ENCODE data around the gene NKTR.
"Not testable (repeated sequence)": the region's sequence is repeated elsewhere in the genome, so short reads cannot be mapped to it uniquely, and the experiment has no call there.

Gene NKTR

DNA sequence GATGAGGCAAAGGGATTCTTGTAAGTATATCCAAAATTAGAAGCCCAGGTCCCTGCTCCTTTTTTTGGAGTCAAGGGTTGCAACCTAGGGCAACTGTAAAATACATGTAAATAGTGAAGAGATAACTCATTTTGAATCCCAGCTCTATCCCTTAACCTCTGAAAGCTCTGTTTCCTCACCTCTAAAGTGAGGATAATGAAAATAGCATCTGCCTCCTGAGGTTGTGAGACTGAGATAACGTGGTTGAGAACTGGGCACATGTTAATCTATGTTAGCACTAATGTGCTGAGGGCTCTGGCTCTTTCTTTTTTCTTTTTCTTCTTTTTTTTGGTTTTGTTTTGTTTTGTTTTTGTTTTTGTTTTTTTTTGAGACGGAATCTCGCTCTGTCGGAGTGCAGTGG lies 4.8 kb upstream of the NKTR start:
- DNase-seq (ENCODE audit: low read depth in 2 of 2), result no peak

DNA sequence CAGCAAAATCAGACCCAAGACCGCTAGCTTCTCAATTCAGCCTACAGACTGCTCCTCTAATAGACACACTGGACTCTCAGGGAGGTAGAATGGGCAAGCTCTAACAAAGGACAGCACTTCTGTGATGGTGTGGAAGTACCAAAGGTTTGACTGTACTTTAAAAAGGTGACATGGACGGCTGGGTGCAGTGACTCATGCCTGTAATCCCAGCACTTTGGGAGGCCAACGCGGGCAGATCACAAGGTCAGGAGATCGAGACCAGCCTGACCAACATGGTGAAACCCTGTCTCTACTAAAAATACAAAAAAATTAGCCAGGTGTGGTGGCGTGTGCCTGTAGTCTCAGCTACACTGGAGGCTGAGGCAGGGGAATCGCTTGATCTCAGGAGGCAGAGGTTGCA lies 3.4 kb upstream of the NKTR start:
- DNase-seq (ENCODE audit: low read depth in 2 of 2), result not testable (repeated sequence)

DNA sequence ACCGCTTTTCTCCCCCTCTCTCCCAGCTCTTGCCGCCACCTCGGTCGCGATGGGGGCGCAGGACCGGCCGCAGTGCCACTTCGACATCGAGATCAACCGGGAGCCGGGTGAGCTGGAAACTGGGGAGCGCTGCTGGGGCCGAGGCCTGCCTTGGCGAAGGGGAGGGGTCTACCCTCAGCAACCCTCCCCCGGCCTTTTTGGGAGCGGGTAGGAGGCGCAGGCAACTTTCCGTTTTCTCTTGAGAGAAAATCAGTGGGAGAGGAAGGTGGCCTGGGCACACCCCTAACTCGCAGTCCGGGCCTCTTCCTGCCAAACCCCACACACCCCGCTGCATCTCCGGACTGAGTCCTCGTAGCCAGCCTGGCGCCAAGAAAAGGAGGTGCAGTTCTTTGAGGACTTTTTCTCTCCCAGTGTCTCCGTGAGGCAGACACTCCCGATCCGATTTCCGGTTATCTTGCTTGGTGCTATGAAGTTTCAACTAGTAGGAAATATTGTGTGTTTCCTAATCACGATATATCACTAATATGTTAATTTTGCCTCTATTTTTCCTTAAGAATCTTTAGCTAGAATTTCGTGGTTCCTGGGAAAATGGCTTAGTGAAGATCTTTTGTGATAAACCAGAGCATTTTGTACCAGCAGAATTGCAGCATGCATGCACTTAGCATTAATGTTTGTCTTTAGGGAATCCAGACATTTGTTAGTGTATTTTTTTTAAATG lies 631 bp downstream of the NKTR start:
- peak; percentile 38 to 39 for DNase-seq (ENCODE audit: low read depth in 2 of 2)

DNA sequence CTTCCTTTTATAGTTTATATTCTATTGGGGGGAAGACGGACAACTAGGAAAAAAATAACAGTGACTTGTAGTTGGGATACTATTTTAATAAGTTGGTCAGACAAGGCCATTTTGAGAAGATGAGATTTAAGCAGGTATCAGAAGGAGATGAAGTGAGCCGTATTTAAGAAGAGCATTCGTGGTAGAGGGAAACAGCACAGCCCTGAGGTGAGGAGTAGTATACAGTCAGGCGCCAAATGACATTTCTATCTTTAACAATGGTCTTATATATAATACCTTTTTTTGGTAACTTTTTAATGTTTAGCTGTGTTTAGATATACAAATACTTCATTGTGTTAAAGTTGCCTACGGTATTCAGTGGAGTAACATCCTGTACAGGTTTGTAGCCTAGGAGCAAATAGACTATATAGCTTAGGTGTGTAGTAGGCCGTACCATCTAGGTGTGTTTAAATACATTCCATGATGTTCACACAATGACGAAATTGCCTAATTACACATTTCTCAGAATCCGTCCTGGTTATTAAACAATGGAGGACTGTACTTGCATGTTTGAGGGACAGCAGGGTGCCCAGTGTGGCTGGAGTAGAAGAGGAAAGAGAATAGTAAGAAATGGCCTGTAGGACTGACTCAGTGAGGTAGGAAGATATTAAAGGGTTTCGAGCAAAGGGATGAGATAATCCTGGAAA lies 1.6 kb downstream of the NKTR start:
- DNase-seq (ENCODE audit: low read depth in 2 of 2), result no peak

DNA sequence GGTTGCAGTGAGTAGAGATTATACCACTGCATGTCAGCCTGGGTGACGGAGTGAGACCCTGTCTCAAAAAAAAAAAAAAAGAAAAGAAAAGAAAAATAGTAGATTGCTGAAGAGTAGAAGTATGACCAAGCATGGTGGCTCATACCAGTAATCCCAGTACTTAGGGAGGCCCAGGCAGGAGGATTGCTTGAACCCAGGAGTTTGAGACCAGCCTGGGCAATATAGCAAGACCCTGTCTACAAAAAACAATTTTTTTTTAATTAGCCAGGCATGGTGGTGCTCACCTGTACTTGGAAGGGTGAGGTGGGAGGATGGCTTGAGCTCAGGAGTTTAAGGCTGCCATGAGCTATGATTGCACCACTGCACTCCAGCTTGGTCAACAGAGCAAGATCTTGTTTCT lies 2.5 kb downstream of the NKTR start:
- DNase-seq (ENCODE audit: low read depth in 2 of 2), result no peak

DNA sequence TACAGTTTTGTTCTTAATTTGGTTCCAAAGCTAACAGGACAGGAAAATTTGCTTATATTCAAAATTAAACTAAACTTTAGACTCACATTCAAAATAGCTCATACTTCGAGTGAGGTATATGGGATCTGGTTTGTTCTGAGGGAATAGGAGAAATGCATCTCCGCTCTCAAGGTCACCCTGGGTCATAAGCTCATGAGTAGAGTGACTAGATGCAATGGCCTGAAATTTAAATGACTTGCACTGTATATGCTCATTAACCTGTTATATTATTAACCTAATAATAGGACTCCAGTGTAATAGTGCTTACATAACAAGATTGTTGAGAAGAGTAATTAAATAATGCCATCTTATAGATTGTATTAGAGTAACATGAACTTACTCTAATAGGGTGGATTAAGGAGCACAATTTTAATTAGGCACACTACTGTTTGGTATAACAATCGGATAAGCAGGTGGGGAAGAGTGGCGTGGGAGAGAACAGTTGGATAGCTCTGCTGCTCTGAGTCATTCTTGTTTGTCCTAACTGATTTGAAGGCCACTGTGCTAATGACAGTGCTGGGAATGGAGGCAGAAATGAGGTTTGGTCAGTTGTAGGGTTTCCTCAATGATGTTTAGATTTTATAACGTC lies 5.2 kb downstream of the NKTR start:
- DNase-seq (ENCODE audit: low read depth in 2 of 2), result no peak

DNA sequence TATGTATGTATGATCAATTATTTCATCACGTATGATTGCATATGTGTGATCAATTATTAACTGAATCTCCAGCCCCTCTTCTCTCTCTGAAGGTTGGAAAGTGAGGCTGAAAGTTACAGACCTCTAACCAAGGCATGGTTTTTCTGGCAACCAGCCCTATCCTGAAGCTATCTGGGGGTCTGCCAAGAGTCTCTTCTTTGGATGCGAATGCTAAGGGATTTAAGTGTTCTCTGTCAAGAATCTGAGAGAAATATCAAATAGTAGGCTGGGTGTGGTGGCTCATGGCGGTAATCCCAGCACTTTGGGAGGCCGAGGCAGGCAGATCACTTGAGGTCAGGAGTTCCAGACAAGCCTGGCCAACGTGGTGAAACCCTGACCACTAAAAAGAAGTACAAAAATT lies 8.1 kb downstream of the NKTR start:
- DNase-seq (ENCODE audit: low read depth in 2 of 2), result no peak

DNA sequence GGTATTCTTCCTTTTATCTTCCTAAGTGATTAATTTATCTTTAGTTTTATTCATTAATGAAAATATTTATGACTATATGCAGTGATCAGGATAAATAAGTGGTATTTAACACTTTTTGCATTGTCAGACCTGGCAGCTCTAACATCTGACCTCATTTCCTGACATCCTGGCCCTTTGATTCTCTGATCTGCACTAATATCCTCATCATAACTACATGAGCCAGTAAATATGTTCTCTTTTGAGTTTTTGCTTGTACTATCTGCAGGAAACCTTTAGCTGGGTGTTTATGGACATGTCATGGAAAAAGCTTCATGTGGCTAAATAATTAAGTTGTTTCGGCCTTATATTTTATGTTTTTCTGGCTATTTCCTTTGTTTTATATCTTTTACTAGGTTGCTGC lies 10.5 kb downstream of the NKTR start:
- no peak for DNase-seq (ENCODE audit: low read depth in 2 of 2)

DNA sequence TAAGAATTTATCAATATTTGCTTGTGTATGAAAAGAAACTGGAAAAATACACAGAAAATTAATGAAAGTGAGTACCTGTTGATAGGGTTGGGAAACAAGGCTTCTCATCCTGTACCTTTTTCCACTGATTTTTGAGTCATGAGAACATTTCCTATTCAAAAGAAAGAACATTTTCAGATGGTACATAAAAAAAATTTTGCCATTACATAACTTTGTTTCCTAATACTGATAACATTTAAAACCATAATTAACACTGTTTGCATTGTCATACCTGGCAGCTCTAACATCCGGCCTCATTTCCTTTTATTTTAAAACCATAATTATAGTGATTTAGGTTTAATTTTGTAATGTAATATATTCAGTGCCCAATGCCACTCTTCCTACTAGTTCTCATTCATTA lies 11.7 kb downstream of the NKTR start:
- no peak for DNase-seq (ENCODE audit: low read depth in 2 of 2)

DNA sequence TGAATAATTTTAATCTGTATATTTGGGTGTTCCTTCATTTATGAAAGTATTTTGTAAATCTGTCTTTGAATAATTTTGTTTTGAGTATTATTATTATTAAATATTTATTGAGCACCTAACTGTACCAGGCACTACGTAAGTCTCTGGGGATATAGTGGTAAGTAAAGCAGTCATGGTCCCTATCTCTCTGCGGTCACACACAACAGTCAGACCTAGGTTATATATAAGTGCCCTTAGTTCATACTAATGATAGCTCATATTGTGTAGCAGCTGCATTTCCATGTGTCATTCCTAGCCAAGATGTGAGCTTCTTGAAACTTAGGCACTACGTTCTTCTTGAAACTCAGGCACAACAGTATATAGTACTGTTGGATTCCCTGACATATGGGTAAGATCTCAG lies 12.4 kb downstream of the NKTR start:
- no peak for DNase-seq (ENCODE audit: low read depth in 2 of 2)

DNA sequence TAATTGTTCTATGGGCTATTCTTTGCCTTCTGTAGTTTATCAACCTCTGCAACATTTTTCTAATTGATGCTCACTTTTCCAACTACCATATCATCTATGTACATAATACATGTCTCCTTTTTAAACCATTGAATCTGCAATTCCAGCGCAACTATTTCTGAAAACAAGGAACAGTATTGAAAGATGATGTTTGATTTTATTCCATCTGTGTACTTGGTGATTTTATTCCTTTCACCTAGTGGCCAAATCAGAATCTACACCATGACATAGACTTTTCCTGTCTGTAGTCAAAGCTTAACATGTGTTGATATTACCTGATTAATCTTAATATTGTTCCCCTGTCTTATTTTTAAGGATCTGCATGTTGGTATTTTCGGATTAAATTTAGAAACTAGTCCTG lies 13.0 kb downstream of the NKTR start:
- DNase-seq (ENCODE audit: low read depth in 2 of 2), result no peak

DNA sequence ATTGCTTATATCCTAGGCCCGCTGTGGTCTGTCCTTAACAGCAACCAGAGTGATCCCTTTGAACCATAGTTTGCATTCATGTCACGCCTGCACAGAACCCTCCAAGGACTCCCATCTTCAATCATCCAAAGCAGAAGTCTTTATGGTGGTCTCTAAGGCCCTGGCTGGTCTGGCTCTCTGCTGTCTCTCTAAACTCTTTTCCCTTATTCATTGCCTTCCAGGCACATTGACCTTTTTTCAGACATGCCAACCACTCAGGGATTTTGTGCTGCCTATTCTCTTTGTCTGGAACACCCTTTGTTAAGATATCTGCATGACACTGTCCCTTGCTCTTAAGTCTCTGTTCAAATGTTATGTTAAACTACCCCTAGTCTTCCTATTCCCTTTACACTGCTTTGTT lies 31.1 kb downstream of the NKTR start:
- DNase-seq (ENCODE audit: low read depth in 2 of 2), result no peak

DNA sequence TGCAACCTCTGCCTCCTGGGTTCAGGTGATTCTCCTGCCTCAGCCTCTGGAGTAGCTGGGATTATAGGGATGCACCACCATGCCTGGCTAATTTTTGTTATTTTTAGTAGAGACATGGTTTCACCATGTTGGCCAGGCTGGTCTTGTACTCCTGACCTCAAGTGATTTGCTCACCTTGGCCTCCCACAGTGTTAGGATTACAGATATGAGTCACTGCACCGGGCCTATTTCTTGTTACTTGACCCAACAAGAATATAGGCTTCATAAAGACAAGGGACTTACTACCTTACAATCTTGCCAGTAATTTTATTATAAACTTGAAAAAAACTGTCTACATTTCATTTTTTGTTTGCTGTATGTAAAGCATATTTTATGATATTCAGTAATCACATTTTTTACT lies 31.7 kb downstream of the NKTR start:
- no peak for DNase-seq (ENCODE audit: low read depth in 2 of 2)

DNA sequence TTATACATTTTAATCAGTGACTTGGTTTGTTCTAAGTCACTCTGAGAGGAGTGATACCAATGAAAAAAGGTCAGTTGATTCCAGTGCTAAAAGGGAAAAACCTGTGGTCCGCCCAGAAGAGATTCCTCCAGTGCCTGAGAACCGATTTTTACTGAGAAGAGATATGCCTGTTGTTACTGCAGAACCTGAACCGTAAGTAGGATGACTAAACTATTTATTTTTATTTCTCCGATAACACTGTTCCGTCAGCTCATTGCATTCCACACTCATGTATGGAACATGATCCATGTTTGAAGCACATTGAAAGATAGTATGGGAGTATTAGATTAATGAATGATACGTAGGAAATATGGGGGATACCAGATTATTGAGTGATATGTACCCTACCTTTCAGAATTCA lies 33.1 kb downstream of the NKTR start:
- DNase-seq (ENCODE audit: low read depth in 2 of 2), result no peak

DNA sequence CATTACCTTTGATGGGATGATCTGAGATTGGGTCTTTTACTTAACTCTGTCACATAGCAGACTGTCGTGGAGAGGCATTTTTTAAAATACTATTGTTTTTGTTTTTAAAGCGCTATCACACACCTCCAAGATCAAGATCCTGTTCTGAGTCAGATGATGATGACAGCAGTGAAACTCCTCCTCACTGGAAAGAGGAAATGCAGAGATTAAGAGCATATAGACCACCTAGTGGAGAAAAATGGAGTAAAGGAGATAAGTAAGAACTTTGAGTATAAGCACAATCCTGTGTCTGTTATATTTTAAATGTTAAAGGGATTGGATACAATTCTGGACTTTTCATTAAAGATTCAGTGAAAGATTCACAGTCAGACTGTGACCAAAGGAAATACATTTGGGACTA lies 34.6 kb downstream of the NKTR start:
- DNase-seq (ENCODE audit: low read depth in 2 of 2), result no peak

DNA sequence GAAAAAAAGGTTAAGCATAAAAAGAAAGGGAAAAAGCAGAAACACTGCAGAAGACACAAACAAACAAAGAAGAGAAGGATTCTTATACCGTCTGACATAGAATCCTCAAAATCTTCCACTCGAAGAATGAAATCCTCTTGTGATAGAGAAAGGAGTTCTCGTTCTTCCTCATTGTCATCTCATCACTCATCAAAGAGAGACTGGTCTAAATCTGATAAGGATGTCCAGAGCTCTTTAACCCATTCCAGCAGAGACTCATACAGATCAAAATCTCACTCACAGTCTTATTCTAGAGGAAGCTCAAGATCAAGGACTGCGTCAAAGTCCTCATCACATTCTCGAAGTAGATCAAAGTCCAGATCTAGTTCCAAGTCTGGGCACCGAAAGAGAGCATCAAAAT lies 36.5 kb downstream of the NKTR start:
- no peak for DNase-seq (ENCODE audit: low read depth in 2 of 2)

DNA sequence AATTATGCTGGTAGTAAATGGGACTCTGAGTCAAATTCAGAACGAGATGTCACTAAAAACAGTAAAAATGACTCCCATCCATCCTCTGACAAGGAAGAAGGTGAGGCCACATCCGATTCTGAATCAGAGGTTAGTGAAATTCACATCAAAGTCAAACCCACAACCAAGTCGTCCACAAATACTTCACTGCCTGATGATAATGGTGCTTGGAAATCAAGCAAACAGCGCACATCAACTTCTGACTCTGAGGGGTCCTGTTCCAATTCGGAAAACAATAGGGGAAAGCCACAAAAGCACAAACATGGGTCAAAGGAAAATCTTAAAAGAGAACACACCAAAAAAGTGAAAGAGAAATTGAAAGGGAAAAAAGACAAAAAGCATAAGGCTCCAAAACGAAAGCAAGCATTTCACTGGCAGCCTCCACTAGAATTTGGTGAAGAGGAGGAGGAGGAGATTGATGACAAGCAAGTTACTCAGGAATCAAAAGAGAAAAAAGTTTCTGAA lies 37.9 kb downstream of the NKTR start:
- peak in 1 of 2 donors; percentile 26 for DNase-seq (ENCODE audit: low read depth in 2 of 2)

DNA sequence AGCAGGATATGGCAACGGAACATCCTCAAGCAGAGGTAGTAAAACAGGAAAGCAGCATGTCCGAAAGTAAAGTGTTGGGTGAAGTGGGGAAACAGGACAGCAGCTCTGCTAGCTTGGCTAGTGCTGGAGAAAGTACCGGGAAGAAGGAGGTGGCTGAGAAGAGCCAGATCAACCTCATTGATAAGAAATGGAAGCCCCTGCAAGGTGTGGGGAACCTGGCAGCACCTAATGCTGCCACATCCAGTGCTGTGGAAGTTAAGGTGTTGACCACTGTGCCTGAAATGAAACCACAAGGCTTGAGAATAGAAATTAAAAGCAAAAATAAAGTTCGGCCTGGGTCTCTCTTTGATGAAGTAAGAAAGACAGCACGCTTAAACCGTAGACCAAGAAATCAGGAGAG lies 38.7 kb downstream of the NKTR start:
- DNase-seq (ENCODE audit: low read depth in 2 of 2), result no peak

DNA sequence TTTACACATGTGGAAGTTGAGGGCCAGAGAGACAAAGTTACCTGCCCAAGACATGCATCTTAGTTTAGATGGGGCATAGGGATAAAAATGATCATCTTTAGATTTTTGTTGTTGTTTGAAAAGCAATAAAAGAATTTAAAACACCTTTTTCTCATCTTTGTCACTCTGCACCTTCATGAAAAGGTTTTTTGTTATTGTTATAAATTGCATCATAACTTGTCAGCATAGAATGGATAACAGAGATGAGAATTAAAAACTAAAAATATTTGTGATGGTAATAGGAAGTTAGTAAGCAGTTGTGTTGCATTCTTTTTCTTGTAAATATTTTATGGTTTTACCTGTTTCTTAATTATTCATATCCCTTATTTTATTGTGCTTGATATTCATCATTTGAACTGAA lies 39.6 kb downstream of the NKTR start:
- no peak for DNase-seq (ENCODE audit: low read depth in 2 of 2)

DNA sequence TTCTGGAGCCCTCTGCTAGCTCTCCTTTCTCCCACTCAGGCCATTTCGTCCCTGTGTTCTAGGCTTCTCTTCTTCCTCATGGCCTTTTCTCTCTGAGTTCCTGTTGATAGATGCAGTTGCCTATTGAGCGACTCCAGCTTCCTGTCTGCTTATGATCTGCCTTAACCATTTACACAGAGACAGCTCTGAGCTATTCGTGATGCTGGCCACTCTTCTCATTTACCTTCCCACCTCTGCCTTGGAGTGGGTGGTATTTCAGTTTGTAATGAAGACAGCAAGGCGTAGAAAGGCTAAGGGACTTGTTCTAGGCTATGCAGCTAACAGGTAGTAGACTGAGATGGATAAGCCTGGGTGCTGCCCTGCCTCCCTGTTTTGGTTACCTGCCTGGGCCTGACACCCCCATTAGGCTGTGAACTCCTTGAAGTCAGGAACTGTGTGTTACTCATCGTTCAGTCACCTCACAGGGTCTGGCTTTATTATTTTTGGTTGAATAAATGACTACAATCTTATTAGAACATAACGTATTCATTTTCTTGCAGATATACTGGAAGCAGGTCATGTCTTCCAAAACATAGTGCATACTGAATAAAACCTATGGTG lies 40.4 kb downstream of the NKTR start:
- DNase-seq (ENCODE audit: low read depth in 2 of 2), result no peak

DNA sequence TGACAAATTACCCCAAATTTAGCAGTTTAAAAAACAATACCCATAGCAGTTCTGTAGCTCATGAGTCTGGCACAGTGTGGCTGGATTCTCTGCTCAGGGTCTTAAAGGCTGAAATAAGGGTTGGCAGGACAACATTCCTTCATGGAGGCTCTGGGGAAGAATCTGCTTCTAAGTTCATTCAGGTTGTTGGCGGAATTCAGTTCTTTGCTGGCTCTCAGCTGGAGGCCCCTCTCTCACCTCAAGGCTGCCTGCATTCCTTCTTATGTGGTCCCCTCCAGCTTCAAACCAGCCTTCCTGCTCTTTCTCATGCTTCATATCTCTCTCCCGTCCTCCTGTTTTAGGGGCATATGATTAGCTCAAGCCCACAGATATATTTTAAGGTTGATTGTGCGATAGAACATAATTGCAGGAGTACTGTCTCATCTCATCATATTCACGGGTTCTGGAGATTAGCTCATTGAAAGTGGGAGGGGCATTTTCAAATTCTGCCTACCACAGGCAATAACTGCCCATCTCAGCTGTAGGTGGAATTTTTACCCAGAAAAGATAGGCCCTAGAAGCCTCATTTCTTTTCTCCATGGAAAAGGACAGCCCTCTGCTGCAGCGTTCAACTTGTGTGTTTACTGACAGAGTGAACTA lies 47.5 kb downstream of the NKTR start:
- DNase-seq (ENCODE audit: low read depth in 2 of 2), result no peak

DNA sequence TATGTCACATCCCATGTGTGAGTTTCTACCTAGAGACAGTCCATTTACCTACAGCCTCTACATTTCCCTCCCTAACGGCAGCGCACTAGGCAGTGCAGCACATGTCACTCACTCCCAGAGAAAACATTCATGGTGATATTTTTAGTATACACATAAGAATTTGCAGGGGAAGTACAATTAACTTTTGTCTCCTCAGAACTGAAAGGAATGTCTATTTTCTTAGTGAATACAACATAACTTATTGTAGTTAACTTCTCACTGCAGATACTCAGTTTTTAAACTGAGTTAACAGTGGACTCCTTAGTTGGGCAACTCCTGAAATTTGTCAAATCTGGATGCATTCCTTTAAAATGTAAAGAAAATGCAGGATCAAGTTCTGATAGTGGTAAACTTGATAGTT lies 48.5 kb downstream of the NKTR start:
- no peak for DNase-seq (ENCODE audit: low read depth in 2 of 2)
